ENCODE data around the gene RGS7BP.
A peak's percentile ranks its signal among the peaks of the same experiment; 100 is the strongest.

DNA sequence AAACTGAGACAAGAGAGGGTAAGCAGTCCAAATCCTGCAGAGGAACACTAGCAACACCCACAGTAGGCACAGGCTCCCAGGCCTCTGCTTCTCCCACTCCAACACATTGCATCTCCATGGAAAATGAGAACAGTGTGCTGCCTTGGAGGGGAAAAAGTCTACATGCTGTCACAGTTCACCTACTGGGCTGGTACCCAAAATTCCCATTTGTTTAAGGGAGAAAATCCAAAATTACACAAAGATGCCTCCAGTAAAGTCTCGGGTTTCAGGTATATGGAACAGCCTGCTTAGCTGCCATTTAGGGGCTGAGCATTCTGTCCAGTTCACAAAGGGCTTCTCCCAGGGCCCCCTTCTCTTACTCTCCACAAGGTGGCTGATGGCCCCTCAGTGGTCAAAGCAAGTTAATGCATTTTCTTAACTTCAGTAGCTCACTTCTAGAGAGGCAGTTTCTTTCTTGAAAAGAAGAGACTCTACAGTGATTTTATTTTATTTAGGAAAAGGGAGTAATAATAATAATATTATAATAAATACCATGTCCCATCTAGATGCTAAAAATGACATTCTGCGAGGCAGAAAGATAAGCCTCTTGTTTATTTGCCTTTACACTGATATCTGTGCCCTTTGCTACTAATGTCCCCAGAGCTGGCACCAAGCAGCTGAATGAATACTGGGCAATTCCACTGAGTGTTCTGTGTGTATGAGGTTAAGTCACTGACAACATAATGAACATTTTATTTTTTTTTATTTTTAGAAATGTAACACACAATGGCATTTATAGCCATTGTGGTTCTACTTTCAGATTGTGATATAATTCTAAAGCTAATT, 89.4 kb downstream of the RGS7BP start:
- peak; percentile 29; the same call in 1 of the 2 replicates for TF ChIP-seq CTCF (IDR thresholded peaks at IDR 0.05; ENCODE audit: low read depth, low read length)
- TF ChIP-seq EZH2phosphoT487 (IDR thresholded peaks at IDR 0.05; ENCODE audit: low read depth) = no peak

Measured in OCI-LY3 (cell line).